GM12891 (cell line): ENCODE data around the gene KLHDC7A.

Experiments used
- DNase-seq: peaks from one replicate; pipeline ENCODE4 v3.0.0; 2011; ENCODE audit warnings: low spot score; ENCODE audit not compliant: insufficient read length
- FAIRE-seq: peaks from 2 replicates; lab custom pipeline; 2011; peaks lifted over from hg19 to GRCh38; lab: Jason Lieb, UNC
- PAX5 ChIP-seq: IDR thresholded peaks from 2 replicates; pipeline ENCODE4 v1.6.1; 2011; ENCODE audit warnings: low read length, moderate library complexity, mild to moderate bottlenecking; ENCODE audit not compliant: insufficient read depth, severe bottlenecking
- POLR2A ChIP-seq: IDR thresholded peaks from 2 replicates; pipeline ENCODE4 v1.6.1; 2011; ENCODE audit warnings: low read depth, low read length, control low read depth
- POLR2AphosphoS5 ChIP-seq: IDR thresholded peaks from 2 replicates; pipeline ENCODE4 v1.6.1; 2011; ENCODE audit warnings: low read depth, low read length, control low read depth
- POU2F2 ChIP-seq: IDR thresholded peaks from 2 replicates; pipeline ENCODE4 v1.6.1; 2011; ENCODE audit warnings: low read depth, mild to moderate bottlenecking, control low read depth, low read length, moderate library complexity
- SPI1 ChIP-seq: IDR thresholded peaks from 2 replicates; pipeline ENCODE4 v1.6.1; 2011; ENCODE audit warnings: low read depth, low read length, control low read depth
- TAF1 ChIP-seq: IDR thresholded peaks from 2 replicates; pipeline ENCODE4 v1.6.1; 2011; ENCODE audit warnings: low read depth, low read length, control low read depth

Gene KLHDC7A

DNA sequence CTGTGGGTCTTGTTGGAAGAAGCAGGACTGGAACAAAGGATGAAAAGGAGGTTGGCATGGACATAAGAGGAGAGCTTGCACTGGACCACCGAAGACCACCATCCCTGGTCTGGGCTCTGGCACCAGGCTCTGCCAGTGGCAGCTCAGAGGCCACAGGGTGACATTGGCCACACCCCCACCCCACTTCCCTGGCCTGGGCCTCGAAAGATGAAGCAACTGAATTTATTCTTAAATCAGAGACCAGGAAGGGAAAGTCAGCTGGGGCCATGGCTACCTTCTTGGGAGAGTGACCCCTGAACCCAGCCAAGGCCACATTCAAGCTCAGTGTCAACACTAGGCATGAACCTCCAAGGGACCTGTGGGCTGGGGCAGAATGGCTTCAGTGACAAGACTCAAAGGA is 4.0 kb downstream of the KLHDC7A start:
- no peak for DNase-seq
- FAIRE-seq = no peak
- TF ChIP-seq PAX5 (no peak), TAF1 (no peak), SPI1 (no peak), POU2F2 (no peak), POLR2AphosphoS5 (no peak), POLR2A (no peak)

DNA sequence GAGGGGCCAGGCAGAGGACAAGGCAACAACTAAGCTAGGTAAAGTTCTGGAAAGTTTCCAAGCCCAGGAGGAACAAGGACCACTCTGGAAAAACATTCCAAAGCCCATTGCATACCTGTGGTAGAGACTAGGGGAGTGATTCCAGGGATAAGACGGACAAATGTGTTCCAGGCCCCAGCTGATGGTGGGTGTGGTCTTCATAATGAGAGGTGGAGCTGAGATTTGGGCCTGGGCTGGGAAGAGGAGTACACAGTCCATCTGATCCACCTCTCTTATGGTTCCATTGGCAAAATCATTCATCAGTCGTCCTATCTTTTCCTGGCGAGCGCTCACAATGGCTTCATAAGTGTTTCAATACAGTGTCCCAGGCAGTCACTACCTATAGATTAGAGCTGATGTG is 4.5 kb downstream of the KLHDC7A start:
- FAIRE-seq = no peak
- DNase-seq = no peak
- TF ChIP-seq TAF1 (no peak), POU2F2 (no peak), POLR2A (no peak), POLR2AphosphoS5 (no peak), PAX5 (no peak), SPI1 (no peak)

DNA sequence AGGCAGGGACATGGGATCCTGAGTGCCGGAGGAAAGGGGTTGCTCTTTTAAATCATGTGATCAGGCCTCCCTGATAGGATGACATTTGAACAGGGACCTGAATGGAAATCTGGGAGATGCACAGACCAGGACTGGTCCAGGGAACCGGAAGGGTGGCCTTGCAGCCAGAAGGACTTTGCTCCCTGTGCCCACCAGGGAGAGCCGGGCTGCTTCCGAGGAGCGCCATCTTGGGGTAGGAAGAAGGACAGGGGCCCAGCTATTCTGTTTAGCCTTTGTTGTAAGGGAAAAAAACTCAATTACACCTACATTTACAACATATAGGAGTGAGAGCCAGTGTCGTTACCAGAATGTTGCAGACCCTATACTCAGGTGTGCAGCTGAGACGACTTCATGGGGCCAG is 5.5 kb downstream of the KLHDC7A start:
- TF ChIP-seq PAX5 = no peak
- no peak for TF ChIP-seq SPI1
- no peak for DNase-seq
- FAIRE-seq = no peak

DNA sequence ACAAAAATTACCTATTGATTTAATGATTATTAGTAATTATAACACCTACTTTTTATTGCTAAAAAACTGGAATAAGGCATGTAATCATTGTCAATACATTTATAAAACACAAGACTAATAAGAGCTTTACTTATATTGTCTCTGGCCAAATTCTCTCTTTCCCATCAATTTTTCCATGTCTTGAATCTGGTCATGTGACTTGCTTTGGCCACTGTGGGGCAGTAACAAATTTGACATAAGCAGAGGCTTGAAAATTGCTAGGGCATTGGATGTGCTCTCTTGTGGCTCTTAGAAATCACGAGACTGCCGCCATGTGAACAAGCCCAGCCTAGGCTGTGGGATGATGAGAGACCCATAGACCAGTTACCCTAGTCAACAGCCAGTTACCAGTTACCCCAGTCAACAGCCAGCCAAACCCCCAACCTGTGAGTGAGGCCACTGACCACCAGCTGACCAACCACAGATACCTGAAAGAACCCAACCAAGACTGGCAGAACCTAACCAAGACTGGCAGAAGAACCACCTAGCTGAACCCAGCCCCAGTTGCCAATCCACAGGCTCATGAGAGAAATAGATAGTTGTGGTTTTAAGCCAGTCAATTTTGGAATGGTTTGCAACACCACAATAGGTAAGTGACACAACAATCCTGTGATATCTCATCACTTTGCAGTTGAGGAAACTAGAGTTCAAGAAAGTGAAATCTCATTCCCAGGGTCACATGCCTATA is 8.8 kb downstream of the KLHDC7A start:
- FAIRE-seq (no peak), DNase-seq (no peak)
- TF ChIP-seq POU2F2 = no peak
- TF ChIP-seq SPI1 = no peak
- TF ChIP-seq POLR2A = no peak
- TF ChIP-seq TAF1 = no peak
- TF ChIP-seq POLR2AphosphoS5 = no peak
- TF ChIP-seq PAX5 = no peak

DNA sequence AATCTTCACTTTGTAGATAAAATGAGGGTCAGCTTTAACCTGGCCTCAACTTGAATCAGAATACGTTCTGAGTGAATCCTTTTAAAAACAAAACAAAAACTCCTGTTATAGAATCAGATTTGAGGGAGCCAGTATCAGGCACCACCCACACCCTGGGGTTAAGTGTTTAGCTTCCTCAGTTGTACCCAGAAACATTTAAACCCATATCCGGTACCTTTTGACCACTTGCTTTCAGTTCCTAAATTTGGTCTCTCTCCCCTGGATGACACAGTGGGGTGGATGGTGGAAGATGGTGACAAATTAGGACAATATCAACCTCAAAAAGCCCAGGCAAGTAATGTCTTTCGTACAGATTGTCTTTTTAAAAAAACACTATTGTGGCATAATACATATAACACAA is 10.4 kb downstream of the KLHDC7A start:
- TF ChIP-seq POLR2AphosphoS5 (no peak), SPI1 (peak; percentile 70)
- DNase-seq (no peak), FAIRE-seq (no peak)

DNA sequence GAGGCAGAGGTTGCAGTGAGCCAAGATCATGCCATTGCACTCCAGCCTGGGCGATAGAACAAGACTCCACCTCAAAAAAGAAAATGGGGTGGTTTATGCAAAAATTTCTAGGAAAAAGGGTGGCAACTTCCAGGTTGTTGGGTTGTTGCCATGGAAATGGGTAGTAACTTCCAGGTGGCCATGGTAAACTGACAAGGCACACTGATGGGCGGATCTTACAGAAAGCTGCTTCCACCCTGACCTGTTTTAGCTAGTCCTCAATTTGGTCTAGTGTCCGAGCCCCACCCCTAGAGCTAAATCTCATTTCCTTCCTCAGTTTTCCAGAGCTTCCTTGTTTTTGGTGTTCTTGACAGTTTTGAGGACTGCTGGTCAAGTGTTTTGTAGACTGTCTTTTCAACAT is 13.6 kb downstream of the KLHDC7A start:
- DNase-seq = no peak
- no peak for TF ChIP-seq TAF1
- no peak for FAIRE-seq

DNA sequence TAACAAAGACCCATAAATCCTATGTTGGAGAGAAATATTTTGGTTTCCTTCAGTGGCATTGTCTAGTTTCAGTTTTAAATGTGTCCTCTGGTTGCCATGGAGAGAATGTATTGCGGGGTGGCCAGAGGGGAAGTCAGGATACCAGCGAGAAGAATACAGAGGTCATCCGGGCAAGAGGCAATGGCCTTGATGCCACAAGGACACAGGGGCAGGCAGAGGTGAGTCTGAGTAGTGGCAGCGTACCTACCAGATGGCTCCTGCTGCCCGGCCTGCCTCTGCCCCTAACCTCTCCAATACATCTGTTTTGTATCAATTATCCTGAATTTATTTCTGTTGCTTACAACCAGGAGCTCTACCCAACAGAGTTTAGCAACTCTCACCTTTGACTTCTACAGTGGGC is 14.9 kb downstream of the KLHDC7A start:
- FAIRE-seq (no peak), DNase-seq (no peak)
- TF ChIP-seq TAF1 (no peak), PAX5 (no peak), POU2F2 (no peak), POLR2AphosphoS5 (no peak), POLR2A (no peak), SPI1 (no peak)

DNA sequence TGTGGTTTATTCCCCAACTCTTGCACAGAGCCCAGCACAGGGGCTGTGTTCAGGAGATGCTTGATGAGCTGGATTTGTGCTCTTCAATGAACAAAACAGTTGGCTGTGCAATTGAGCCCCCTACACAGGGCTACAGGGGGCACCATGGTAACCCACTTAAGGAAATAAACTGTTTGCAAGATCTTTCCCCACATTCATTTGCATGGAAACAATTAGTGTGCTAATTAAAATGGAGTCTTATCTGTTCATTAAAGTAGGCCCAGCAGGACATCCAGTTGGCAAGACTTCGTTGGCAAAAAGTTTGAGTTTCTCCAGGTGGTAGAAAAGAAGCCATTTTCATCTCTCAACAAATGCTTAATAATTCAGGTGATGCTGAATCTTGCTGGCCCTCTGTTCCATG is 15.3 kb downstream of the KLHDC7A start:
- no peak for DNase-seq
- no peak for FAIRE-seq

DNA sequence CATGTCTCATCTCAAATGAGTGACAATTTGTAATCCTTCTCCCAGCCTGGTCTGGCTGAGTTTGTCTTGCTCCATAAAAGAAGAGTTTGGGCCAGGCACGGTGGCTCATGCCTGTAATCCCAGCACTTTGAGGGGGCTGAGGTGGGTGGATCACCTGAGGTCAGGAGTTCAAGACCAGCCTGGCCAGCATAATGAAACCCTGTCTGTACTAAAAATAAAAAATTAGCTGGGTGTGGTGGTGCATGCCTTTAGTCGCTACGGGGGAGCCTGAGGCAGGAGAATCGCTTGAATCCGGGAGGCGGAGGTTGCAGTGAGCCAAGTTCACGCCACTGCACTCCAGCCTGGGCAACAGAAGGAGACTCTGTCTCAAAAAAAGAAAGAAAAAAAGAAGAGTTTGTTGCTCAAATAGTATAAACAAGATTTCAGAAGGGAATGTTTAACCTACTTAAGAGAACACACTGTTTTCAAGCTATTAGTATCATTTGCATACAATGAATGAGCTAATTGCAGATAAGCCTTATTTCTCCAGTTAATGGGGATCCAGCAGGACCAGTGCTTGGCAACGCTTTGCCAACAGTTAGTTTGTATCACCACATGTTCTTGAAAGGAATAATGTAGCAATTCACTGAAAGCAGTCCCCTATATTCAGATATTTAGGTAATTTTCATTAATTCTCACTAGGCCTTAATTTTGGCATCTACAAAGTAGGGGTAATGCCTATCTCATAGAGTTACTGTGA is 15.9 kb downstream of the KLHDC7A start:
- no peak for TF ChIP-seq TAF1
- no peak for TF ChIP-seq PAX5
- TF ChIP-seq SPI1 = no peak
- no peak for TF ChIP-seq POLR2AphosphoS5
- no peak for TF ChIP-seq POU2F2
- no peak for TF ChIP-seq POLR2A
- no peak for FAIRE-seq

More for the DNA sequence above, 15.3 kb downstream of the KLHDC7A start:
- TF ChIP-seq PAX5 (no peak), SPI1 (no peak), TAF1 (no peak), POU2F2 (no peak), POLR2AphosphoS5 (no peak), POLR2A (no peak)

DNA sequence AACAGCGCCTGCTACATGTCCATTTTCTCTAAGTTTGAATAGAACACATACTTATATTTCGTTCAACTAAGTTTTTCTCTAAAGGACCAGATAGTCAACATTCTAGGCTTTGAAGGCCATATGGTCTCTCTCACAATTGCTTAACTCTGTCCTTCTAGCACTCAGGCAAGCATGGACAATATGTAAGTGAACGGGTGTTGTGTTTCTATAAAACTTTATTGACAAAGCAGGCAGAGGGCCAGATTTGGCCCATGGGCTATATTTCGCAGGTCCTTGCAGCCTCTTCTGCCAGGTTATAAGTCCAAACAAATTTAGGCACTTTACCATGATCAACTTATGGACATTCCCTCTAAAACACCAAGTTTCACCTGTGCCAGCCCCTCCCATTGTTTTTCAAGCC is 21.1 kb downstream of the KLHDC7A start:
- FAIRE-seq (no peak), DNase-seq (no peak)
- TF ChIP-seq POU2F2 (no peak), POLR2A (no peak), SPI1 (no peak), POLR2AphosphoS5 (no peak), PAX5 (no peak), TAF1 (no peak)

More for the DNA sequence above, 15.9 kb downstream of the KLHDC7A start:
- DNase-seq = no peak
